GM23248 (cell line): ENCODE measurements around the gene ASIC1.

Experiments
- EZH2 ChIP-seq: fragments of 200-600 bp; sonication (generic); IDR thresholded peaks from 2 replicates; pipeline ENCODE4 v1.6.1; 2018; ENCODE audit warnings: antibody characterized with exemption, mild to moderate bottlenecking; ENCODE audit not compliant: insufficient read depth, poor library complexity, severe bottlenecking
- EZH2phosphoT487 ChIP-seq: fragments of 200-600 bp; sonication (generic); IDR thresholded peaks from 2 replicates; pipeline ENCODE4 v1.6.1; 2018; ENCODE audit warnings: antibody characterized with exemption, moderate library complexity, mild to moderate bottlenecking, low read depth; ENCODE audit not compliant: insufficient read depth

GRCh38 chr12:50038336-50038735, 19.1 kb upstream of the ASIC1 start:
- no peak for TF ChIP-seq EZH2
- TF ChIP-seq EZH2phosphoT487 = no peak
